HS-5 (cell line): ENCODE measurements around the gene PSTPIP1.

Source experiments
- DNase-seq: peaks from one replicate; pipeline ENCODE4 v3.0.0-alpha.2; 2012; ENCODE audit warnings: low read depth

PSTPIP1 gene

DNA sequence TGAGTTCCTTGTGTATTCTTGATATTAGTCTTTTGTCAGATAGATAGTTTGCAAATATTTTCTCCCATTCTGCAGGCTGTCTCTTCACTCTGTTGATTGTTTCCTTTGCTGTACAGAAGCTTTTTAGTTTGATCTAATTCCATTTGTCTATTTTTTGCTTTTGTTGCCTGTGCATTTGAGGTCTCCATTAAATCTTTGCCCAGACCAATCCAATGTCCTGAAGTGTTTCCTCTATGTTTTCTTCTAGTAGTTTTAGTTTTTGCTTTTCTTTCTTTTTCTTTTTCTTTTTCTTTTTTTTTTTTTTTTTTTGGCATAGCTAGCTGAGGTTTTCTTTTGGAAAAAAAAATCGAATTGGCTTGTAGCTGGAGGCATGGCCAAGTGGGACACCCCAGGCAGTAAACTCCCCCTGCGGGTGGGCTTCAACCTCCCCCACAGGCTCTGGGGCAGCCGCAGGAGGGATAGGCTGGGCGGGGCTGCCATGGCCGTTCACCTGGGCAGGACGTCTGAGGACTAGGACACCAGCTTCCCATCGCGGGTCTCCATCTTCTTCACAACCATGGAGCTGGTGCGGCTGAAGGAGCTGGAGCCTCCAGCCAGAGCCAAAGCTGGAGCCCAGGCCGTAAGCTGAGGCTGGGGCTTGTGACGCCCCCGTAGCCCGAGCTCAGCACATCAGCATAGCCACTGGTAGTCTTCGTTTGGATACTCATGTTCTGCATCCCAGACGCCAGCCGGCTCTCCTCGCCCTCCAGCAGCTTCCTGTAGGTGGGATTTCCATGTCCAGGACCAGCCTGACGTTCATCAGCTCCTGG is 16.2 kb upstream of the PSTPIP1 start:
- DNase-seq: no peak

DNA sequence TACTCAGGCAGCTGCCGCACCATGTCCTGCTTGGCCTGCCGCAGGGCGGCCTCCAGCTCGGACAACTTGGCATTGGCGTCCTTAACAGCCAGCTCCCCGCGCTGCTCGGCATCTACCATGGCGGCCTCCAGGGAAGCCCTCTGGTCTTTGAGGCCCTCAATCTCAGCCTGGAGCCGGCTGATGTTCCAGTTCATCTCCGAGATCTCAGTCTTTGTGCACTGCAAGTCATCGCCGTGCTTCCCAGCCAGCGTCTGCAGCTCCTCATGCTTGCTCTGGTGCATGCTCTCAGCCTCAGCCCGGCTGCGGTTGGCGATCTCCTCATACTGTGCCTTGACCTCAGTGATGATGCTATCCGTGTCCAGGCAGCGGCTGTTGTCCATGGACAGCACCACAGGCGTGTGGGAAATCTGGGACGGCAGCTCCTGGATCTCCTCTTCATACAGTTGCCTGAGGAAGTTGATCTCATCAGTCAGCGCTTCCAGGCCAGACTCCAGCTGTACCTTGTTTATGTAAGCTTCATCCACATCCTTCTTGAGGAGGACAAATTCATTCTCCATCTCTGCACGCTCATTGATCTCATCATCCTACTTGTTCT is 15.5 kb upstream of the PSTPIP1 start:
- no peak for DNase-seq

DNA sequence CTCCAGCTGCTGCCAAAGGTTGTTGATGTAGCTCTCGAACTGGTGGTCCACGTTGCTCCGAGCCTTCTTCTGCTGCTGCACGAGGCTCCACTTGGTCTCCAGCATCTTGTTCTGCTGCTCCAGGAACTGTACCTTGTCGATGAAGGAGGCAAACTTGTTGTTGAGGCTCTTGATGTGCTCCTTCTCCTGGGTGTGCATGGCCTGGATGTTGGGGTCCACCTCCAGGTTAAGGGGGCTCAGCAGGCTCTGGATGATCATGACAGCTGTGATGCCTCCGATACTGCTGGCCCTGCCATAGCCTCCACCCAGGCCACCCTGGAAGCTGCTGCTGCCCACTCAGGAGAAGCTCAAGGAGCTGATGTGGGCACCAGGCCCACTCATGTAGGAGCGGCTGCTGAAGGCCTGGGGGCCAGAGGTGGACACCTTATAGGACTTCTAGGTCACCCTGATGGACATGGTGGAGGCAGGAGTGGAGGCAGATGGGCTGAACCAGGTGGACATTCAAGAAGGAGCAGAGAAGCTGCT is 14.9 kb upstream of the PSTPIP1 start:
- DNase-seq: no peak

DNA sequence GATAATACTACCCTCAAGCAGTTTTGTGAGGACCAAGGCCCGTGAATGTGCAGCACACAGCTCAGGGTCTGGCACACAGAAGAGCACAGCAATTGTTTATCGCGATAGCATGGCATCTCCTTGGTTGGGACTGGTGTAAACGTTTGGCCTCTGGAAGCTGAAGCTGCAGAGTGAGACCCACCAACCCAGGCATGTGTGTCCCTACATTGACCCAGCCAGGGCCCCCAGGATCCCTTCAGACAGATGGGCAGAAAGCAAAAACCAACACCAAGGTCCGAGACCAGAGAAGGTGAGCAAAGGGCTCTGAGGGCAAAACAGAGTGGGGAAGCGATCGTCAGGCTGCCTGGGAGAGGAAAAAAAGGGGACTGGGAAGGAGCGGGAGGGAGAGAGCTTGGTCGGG is 12.6 kb upstream of the PSTPIP1 start:
- DNase-seq: no peak

DNA sequence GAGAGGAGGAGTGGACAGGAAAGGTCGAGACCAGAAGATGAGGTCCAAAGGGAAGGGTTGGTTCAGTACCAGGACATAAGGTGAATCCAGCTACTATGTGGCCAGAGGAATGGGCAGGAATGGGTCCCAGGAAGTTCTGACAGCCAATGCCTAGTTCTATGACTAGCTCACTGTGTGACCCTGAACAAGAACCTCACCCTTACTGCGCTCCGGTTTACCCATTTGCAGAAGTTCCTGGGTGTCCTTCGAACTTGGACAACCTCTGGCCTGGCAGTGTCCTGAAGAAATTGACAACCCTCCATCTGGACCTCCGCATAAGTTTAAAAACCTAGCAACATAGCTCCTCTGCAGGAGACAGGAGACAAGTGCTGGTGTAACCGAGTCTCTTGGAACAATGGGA is 12.2 kb upstream of the PSTPIP1 start:
- DNase-seq: no peak

DNA sequence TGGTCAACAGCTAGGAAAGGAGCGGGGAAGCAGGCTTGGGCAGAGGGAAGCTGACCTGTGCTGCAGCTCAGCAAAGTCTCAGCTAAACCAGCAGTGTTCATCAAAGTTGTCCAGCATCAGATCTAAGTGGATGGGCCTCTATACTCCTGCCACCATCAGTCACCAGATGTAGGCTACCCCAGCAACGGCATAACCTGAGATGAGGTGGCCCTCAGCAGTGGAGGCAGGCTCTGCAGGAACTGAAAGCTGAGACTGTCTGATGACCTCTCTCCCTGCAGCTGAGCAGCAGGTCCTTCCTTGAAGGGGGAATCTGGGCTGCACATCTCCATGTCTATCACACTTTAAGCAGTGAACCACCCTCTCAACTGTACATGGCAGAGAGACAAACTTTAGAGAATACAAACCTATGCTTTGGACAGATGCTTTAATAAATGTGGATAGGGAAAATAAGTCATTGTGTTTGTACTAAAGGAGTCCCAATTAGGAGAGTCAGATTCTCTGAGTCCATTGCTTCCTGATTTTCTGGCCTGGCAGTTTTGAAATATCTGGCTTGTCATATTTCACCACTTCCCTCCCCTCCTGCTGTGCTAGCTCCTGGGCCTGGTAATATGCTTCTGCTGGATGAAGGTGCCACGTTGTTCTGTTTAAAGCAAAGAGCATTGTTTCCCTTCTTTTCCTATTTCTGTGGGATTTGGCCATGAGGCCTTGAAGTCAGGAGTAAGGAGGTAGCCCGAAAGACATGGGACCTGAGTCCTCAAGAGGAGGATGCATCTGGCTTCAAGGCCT is 11.1 kb upstream of the PSTPIP1 start:
- no peak for DNase-seq

DNA sequence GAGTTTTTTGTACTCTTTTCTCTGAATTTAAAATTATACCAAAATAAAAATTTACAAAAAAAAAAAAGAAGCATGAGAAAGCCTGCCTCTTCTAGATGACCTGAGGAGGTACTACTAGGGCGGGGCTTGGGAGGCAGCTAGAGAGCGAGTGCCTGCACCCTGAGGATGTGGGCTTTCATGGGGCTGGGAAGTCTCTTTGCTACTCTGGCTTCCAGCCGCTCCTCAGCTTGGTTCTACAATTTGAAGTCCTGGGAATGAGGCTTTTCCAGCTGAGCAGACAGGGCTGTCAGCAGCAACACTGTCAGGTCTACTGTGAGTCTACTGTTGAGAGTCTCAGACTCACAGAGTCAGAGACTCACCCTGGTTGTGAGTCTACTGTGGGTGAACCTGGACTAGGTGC is 8.2 kb upstream of the PSTPIP1 start:
- DNase-seq: no peak

DNA sequence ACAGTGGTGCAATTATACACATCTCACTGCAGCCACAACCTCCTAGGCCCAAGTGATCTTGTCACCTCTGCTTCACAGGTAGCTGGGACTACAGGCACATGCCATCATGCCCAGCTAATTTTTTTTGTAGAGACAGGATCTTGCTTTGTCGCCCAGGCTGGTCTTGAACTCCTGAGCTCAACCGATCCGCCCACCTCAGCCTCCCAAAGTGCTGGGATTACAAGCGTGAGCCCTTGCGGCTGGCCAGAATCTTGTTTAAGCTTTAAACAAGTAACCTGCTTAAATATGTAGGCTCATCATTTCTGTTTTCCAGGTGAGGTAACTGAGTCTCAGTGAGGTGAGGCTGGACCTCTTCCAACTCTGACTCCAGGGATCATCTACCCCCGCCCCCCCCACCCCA is 7.7 kb upstream of the PSTPIP1 start:
- DNase-seq: no peak

DNA sequence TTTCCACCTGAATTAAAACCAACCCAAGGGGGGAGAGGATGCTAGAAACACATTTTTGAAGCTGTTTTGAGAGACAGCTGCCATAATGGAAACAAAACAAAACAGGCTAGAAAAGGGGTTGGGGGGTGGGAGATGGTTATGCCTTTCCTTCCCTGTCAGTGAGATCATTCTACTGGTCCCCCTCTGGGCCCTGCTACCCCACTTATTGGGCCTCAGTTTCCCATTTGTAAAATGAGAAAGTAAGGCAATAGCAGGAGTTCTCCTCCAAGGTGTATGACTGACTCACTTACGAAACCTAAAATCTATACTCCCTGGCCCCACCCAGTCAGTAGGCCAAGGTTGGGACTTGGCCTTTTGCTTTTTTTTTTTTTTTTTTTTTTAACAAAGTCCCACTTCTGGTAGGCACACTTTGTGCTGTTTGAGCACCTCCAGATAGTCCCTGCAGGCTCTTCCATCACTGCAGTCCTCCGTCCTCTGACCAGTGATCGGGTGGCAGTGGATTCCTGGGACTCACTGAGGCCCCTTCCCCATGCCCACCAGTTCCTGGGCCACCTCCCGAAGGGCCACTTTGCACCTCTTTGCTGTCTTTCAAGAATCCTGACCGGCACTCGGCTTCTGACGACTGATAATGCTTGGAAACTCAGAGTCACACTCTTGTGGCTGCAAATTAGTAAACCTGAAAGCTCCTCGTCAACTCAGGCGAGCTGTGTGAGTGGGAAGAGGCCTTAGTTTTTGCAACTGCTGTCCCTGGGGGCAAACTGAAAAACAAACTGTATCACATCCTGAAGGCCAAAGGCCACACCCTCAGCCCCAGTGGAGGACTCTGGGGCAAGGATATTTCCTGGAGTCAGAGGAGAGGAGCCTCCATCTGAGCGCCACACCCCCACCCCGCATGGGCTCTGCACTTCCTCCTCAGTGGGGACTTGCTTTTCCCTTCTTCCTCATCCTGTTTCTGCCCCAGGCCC is 6.7 kb upstream of the PSTPIP1 start:
- DNase-seq: no peak

DNA sequence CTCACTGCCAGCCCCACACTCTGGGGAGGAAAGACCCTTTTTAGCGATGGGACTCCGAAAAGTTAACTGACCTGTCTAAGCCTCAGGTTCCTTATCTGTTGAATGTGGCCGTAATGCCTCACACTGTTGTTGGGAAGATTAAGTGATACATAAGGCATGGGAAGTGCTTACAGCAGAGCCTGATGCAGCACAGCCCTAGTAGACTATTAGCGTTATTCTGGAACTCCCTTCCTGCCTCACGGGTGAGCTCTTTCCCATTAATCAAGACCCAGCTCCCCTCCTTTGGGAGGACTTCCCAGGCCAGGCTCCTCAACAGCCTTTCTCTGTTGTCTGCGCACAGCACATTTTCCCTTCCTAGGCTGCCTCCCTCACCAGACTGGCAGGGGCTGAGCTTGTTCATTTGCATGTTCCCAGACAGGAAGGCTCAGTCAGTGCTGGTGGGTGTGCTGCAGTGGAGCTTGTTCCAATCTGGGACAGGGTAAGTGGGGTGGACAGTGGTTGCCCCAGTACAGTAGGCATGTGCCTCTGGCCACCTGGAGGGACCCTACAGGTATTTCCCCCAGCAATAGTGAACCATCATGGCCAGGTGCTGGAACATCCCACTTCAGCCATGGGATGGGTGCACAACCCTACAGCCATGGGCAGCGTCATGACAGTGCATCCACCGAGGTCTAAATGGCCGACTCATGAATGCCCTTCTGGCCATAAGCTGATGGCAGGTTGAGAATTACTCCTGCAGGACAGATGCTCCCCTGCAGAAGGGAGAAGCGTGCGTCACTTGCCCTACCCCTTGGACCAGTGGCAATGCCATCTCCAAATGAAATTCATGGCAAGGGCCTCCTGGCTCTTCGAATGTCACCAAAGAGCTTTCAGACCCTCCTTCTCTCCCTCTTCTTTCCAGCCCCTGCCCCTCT is 5.8 kb upstream of the PSTPIP1 start:
- DNase-seq: no peak

DNA sequence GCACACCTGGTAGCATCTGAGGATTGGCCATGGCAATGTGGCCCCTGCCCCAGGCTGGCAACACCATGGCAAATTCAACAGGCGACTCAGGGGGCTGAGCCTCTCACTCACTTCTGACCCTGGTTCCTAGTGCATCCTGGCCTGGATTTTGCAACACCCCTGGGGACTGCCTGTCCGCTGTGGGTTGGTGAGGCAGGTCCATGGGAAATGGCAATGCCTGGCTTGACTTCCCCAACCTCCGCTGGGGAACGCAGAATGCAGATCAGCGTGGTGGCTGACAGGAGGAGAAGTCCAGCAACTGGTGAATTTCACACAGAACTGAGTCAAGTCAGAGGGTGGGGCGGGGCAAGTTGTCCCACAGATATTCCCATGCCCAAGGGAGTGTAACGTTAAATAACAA is 3.9 kb upstream of the PSTPIP1 start:
- DNase-seq: no peak

DNA sequence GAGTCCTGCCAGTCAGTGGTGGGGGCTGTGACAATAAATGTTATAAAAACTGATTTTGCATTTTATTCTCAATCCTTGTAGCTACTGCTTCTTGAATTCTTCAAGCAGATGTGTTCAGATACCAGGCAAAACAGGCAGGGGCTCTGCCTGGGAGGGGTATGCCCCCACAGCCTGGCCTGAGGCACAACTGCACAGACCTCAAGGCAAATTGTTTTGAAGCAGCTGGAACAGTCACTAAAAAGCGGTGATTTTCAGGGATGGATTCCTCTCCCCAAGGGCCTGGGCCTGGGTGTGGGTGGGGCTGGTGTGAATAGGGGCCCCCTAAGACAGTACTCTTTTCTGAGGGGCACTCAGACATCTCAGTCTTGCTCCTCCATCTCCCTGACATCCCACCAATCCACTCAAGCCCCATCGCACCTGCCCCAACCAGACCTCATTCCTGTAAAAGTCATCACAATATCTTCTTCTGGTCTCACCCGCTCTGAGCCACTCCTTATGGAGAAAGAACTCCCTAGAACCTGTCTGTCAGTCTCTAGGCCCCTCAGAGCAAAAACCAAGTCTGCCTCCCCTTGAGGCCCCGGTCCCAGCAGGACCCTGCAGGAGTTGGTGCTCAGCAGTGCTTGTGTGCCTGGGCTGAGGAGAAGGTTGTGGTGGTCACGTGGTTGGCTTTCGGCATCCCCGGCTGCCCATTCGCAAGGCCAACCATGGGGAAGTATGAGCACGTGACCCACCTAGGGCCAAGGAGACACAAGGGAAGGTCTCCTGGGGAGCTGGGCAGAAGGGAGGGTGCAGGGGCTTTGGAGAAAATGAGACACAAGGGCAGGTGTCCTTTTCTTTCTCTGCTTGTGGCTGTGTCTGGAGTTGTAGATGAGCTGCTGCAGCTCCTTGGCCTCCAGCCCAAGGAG is 2.9 kb upstream of the PSTPIP1 start:
- no peak for DNase-seq

DNA sequence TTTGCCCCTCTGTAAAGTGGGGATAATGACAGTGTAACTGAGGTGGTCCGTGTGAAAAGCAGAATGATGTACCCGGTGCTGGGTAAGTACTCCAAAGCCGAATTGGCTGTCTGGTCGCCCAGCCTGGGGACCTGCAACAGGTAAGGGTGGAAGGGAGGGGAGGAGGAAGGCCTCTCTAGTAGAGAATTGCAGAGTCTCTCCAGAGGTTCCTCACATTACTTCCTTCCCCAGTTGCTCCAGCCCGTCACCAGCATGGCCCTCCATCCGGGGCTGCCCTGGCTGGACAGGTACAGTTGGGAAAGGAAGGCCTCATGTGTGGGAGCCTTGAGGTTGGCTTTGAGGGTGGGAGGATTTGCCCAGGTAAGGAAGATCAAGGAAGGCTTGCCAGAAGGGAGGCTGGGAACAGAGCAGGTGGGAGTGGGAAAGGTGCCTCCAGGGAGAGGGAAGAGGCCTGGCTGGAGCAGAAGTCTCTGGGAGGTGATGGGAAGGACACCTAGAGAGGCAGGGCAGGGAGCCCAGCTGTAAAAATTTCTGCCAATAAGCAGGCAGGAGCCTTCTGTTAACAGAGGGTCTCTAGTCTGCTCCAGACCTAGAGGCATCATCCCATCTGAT is 1.7 kb upstream of the PSTPIP1 start:
- DNase-seq: no peak

DNA sequence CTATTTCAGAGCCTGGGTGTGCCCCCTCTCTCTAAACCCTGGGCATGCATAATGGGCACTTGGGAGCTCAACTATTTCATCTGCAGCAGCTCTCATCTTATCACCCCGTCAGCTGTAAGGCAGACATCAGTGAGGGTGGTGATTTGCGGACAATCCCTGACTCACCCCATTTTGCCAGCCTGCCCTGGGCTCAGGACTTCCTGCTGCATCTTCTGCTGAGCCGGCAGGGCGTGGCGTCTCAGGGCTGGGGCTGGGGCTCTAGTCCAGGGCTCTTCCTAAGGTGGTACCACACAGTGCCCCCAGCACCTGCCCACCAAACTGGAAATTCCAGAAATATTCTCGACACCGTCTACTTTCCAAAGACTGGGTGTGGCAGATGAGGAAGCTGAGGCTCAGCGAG is 925 bp upstream of the PSTPIP1 start:
- no peak for DNase-seq

DNA sequence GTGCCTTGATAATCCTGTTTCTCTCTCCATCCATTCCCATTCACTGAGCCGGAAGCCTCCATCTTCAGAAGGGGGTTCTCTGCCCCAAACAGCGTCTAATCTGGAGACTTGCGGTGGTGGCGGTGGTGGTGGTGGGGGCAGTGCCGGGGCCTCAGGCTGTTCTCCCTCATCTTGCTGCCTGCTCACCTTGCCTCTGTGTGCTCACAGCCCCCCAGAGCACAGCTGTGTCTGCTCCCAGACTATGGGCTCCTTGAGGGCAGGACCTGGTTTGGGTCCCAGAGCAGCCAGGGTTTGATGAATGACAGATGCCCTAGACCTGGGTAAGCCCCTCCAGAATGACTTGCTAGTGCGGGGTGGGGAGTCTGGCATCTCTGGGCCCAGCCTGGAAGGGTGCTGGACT is 430 bp upstream of the PSTPIP1 start:
- no peak for DNase-seq

DNA sequence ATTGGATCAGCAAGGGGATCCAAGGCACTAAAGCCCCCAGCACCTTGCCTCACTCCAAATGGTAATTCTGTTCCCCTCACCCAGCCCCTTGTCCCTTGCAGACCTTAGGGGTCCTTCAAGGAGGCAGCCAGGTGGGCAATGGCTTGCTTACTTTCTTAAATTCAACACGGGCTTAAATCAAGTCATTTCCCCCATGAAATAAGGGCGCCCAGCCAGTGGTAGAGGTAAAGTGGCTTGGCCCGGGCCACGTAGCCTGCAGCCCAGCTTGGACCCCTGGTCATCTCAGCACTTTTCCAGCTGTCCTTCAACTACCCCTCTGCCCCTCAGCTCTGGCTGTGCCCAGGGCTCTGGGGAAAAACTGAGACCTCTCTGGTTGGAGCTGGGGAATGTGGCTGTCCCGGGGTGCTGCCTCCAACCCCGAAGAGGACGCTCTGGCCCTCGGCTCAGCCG is 1.2 kb downstream of the PSTPIP1 start:
- no peak for DNase-seq

DNA sequence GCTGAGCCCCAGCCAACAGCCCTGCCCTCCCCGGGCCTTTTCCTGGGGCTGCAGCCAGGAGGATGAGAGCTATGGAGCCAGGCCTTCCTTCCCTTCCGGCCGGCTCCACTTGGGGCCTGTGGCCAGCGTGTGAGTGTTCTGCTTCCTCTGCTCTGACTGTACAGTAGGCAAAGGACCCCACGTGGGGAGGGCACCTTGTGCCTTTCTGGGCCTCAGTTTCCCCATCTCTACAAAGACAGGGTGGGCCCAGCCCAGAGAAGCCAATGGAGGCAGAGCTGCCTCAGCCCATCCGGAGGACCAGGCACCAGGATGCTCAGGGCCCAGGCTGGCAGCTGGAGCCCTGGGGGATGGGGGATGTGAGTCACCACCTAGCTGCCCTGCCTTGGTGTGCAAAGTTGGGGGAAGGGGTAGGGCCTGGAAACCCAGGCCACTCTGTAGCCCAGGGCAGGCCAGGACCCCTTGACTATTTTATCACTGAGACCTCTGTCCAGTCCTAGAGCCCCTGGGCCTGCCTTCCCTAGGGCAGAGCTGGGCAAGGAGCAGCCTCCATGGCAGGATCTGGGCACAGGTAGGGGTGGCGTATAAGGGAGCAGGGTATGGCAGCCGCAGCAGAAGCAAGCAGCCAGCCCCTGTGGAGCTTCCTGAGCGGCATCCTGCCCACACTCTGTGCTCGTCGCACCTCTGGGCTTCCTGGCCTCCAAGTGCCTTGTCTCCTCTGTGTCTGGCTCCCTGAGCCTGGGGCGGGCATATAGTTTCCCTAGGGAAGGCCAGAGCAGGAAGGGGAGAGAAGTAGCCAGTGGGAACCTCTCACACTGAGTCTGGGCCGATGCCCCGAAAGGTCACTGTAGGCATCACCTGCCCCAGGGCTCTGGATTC is 1.8 kb downstream of the PSTPIP1 start:
- DNase-seq: no peak

DNA sequence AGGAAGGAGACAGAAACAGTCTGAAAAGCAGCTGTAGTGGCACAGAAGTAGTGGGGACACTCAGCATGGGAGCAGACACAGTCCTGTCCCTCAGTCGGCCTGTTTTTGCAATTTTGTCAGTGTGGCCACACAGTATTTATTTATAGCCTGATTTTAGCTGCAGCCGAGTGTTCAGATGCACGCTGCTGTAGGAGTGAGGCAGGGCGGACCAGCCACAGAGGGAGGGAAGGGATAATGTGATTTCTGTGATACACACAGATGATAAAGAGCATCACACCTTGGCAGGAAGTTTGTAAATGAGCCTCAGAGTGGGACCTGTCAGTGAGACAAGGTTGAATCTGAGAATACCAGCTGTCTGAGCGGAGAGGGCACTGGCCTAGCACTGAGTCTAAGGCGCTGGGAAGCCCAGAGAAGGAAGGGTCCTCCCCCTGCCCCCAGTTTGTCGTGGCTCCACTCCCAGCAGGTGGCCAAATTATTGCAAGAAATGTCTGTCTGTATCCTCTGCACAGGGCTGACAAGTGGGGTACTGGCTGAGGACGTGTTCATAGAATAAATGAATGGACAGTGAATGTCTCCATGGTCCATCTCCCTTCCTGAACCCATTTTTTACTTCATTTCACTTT is 3.8 kb downstream of the PSTPIP1 start:
- DNase-seq: no peak
